NCI-H82 treated with DMSO at 0.1 percent for 48 hours (cell line): Measurements from ENCODE around the gene PCBP2.
"Not testable (repeated sequence)": the region's sequence is repeated elsewhere in the genome, so short reads cannot be mapped to it uniquely, and the experiment has no call there.

ENCODE experiments used
- DNase-seq: peaks from one replicate; lab custom pipeline; 2025; ENCODE audit not compliant: unreplicated experiment; lab: John Stamatoyannopoulos, UW

PCBP2 gene

DNA sequence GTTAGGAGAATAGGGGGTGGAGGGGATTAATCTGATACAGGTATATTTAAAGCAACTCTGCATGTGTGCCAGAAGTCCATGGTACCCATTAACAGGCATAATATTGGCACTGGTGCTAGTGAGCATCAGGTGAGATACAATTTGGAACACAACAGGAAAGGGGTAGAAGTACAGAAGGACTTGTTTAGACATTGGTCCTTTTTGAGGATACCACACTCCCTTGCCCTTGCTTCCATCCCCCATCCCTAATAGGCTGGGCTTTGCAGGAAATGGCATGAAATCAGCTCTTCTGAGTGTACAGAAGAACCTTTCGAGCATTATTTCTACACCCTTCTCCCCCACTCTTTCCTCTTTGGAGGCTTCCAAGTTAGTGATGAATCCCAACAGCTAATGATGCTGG, 16.4 kb downstream of the PCBP2 start:
- DNase-seq, result no peak

DNA sequence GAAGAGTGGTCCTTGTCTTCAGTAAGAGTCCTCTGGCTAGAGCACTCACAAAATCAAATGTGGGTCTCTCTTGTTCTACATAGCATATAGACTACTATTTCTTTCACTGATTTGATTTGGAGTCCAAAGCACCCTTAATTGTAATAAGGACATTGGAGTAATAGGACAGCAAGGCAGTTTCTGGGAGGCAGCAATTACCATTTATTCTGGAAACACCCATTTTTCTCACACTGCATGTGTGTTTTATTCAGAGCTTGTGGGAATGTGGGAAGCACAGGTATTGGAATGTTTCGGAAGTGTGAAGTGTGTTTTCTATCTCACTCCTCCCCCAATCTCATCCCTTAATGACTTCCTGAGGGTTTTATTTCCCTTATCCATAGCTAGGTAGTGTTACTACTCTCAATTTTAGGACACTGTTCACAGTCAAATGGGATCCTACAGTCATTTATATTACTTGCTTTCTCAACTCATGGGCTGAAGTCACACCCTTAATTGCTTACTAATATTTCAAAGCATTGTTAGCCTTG, 20.2 kb downstream of the PCBP2 start:
- no peak for DNase-seq

DNA sequence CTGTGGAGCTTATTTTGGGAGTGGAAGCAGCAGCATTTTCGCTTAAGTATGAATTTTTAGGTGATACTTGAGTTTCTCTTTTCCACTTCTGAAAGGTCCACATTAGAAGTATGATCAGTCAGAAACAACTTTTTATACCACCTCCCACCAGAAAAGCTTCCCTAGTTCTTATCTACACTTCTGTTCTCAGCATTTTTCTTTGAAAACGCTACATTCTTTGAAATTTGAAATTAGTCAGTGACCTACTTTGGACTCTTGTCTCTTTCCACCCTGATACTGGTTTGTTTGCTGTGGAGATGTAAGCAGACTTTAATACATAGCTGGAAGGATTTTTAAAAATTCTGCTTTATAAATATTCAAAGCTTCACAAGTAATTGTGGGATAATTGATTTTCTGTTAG, 22.2 kb downstream of the PCBP2 start:
- DNase-seq, result no peak

DNA sequence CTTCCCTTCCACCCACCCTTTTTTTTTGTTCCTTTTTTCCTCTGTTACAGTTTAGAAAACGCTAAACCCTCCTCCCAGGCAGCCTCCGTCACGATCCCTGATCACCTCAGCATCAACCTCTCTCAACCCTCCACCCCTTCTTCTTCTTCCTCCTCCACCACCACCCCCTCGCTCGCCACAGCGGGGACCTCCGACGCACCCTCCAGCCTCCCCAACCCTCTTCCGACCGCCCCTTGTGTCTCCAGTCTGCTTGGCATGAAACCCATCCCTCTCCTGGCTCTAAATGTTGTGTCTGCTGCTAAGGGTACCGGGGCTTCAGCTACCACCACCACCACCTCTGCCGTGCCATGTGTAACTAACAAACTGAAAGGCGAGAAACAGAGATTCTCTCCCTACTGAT, 22.9 kb downstream of the PCBP2 start:
- no peak for DNase-seq

DNA sequence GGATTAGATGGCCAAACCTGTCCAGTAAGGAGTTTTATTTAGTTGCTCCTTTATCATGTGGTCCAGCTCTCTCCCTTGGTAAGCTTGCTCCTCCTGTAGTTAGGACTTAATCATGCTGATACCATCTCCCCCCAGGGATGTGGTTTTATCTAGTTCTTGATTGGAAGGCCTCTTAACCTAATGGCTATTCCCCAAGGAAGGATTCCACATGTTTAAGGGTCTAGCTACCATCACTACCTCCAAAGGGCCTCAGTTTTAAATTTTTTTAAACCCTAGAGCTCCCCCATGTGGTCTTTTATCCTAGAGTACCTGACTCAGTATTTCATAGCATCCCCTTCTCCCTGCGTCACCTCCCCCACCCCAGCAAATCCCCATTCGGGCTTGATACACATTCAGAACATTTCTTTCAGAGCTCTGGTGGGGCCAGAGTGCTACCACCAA, 24.9 kb downstream of the PCBP2 start:
- DNase-seq, result peak; percentile 41

DNA sequence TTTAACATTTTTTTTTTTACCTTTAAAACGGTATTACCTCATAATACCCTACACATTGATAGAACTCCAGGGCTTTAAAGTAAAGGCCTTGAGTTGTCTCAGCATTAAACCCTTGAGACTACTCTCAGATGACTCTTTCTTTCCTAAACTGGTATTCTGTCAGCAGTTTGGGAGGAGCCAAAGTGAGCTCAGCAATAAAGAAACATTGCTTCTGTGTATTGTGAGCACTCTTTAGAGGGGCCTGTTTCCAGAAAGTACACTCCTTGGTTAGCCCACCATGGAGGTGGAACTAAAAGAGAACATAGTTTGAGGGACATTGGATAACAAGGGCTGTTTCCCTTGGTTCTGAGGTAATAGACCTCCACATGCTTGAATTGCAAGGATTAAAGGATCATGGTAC, 27.0 kb downstream of the PCBP2 start:
- DNase-seq, result no peak

DNA sequence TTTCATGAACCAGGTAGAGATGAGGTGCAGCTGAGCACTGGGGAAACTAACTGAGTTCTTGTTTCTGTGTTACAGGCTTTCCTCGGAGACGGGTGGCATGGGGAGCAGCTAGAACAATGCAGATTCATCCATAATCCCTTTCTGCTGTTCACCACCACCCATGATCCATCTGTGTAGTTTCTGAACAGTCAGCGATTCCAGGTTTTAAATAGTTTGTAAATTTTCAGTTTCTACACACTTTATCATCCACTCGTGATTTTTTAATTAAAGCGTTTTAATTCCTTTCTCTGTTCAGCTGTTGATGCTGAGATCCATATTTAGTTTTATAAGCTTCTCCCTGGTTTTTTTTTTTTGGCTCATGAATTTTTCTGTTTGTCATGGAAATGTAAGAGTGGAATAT, 27.4 kb downstream of the PCBP2 start:
- DNase-seq, result no peak

DNA sequence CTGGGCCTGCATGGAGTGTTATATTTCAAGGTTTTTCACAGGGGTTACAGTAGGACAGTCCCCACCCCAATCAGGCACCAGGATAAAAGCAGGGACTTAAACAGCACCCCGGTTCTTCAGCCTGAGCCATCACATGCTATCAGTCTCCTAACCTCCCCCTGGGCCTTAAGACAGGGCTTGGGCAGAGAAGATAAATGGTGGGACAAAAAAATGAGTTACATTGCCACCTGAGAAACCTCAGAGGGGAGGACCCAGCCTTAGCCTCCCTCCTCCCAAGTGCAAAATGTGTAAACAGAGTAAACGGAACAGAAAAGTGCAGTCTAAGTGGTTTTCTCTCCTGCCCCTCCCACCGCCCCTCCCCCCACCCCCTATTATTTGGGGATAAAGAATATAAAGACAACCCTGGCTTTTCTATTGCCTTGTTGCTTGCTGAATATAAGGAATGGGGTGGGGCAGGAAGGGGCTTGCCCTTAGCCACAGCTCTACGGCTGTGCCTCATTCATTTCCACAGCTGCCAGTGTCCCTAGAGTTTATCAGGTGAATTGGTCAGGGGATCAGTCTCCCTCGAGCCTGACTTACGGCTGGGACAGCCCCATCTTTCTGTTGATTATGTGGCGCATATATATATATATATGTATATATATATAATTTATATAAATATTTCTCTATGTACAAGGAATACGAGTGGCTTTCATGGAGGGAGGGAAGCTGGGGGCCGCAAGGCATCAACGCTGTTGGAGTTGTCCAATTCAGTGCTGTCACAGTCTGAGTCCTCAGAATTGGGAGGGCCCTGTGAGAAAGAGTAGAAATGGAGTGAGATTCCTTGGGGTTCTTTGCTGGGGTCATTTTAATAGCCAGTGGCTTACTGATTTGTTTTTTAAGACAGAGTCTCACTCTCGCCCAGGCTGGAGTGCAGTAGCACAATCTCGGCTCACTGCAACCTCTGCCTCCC, 28.9 kb downstream of the PCBP2 start:
- DNase-seq, result no peak

DNA sequence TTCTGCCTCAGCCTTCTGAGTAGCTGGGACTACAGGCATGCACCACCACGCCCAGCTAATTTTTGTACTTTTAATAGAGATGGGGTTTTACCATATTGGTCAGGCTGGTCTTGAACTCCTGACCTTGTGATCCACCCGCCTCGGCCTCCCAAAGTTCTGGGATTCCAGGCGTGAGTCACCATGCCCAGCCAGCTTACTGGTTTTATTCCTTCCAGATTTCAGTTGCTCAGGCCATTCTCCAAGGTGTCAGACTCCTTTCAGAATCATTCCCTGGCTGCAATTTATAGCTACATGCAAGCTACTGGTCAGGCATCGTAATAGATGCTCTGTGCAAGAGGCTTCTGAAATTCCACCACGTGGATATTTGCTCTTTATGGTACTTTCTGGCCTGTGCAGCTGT, 29.6 kb downstream of the PCBP2 start:
- DNase-seq, result not testable (repeated sequence)

DNA sequence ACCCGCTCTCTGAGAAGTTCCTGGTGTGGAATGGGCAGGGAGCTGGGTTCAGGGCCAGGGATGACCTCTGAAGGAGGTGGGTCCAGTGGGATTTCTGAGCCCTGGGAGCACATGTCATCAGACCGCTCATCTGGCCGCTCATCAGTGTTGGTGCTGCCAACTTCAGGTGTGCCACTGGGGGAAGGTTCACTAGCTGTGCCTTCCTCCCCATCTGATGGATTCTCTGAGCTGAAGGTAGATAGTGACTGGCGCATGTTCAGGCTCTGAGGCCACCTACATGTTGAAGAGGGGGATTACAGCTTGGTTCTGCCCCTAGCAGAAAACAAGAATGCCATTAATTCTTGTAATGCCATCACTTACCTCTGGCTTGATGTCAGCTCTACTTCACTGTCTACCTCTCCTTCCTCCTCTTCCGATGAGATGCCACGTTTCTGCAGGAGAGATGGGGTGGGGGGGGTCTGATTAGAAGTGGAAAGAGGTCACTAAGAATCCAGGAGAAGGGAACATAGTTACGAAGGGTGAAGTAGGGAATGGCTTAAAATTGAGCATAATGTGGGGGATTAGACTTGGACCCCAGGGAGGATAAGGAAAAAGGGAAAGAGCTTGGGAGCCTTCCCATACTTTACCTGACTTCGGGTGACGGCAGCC, 30.2 kb downstream of the PCBP2 start:
- DNase-seq, result no peak

DNA sequence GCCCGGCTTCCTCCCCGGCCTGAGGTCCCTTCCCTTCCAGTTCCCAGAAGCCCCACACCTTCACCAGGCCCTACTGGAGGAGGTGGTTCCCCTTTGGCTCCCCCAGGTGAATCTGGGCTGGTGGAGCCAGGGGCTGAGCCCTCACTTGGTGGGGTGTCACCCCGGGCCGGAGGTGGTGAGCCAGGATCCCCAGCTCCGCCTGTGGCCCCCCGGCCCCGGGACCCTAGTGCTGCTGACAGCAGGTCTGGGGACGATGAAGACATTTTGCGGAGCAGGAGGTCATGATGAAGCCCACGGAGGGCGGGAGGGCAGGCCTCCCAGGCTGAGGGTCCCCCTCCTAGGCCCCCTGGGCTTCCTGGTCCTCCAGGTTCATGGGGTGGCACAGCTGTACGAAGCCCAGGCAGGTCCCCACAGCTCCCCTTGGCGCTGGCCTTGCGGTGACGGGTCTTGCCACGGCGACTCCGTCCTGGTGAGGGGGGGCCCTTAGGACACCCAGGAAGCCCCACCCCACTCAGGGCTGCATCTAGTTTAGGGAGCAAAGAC, 30.8 kb downstream of the PCBP2 start:
- DNase-seq, result no peak

DNA sequence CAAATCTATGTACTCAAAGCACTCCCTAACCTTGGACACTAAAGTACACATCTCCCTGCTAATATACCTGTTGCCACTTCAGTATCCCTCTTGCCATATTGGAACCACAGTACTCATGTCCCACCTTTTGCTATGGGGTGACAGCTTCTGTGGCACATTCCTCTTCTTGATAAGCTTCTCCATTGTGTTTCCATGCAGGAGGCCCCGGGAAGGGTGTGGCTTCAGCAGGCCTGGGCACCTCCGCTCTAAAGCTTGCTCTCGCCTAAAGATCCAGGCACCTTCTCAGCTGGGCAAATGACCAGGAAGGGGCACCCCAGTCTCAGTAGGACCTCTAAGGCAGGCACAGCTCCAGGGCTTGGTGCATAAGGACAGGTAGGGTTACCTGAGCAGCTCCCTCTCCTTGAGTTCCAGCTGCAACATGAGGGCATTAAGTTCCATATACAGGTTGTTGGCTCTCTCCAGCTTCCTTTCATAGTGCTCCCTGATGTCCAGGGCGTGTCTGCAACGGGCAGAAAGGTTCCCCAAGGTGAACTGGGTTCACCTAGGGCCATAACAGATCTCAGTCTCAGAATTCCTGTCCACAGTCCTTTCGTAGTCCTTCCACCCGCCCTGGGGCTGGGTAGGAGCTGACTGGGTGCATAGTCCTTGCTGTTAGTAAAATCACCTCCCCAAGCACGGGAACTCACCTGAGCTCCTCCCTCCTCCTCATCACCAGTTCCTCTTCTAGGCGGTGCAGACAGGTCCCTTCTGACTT, 31.5 kb downstream of the PCBP2 start:
- DNase-seq, result no peak

DNA sequence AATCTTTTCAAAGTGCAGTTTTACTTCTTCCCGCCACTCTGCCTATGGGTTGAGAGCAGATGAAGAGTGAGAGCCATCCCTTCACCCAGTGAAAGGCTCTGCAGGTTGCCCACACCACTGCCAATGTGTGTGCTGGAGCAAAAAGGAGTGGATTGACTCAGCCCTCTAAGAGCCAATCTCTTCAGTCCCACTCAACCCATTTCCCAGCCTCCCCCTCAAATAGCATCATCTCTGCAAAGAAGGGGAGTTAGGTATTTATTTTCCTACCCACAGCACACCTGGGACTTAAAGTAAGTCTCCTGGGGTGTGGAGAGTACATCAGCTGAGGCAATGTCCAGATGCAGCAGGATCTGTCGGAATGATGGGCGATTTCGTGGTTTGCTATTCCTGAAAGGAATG, 32.1 kb downstream of the PCBP2 start:
- no peak for DNase-seq

DNA sequence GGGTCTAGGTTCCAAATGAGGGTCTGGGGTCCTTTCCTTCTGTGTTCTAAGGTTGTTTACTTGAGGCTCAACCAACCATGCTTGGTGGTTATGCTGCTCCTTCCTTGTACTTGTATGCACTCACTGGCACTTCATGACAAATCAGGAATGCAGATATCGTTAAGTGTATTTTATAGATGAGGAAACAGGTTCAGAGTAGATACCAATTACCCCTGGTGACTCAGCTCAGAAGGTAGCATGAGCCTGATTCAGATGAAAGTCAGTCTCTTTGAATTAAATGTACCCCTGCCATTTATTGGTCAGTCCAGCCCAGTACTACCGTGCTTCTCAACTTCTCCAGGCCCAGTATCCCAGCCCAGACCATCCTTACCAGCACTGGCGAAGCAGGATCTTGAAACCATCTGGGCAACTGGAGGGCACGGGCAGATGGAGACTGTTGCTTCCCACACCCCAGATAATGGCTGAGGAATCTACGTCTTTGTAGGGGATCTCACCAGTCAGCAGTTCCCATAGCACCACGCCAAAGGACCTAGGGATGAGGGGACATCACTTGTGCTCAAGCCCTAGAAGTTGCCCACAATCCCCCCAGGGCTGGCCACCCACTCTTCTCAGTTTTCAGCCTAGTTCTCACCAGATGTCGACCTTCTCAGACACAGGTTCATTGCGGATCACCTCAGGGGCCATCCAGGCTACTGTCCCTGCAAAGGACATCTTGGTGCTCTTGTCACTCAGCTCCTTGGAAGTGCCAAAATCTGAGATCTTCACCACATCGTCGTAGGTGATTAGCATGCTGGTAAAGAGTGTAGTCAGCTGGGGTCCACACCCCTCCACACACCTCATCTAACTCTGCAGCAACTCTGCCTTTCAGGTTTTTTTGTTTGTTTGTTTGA, 33.0 kb downstream of the PCBP2 start:
- DNase-seq, result no peak

DNA sequence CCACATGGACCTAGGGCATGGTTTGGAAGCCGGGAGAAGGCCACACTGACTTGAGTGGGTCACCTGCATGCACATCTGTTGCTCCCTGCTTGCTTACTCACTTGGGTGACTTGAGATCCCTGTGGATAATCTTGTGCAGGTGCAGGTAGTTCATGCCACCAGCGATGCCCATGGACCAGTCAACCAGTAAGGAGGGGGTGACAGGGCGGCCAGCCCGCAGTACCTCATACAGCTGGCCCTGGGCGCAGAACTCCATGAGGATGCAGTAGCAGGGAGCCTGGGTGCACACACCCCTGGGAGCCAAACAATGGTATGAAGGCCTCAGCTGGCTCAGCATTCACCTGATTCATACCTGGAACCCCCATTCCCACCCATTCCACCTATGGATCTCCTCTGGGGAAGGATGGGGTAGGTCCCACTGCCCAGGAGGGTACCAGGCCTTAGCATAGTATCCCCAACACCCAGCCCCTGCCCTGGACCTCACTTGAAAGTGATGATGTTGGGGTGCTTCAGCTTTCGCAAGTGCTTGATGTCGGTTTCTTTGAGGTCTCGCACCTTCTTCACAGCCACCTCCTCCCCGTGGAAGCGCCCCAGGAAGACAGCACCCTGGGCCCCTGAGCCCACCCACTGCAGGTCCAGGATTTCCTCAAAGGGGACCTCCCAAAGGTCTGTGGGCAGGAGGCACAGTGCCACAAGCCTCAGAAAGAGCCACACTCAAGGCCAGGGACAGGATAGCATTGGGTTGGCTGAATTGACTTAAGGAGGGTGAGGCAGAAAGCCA, 34.2 kb downstream of the PCBP2 start:
- no peak for DNase-seq

DNA sequence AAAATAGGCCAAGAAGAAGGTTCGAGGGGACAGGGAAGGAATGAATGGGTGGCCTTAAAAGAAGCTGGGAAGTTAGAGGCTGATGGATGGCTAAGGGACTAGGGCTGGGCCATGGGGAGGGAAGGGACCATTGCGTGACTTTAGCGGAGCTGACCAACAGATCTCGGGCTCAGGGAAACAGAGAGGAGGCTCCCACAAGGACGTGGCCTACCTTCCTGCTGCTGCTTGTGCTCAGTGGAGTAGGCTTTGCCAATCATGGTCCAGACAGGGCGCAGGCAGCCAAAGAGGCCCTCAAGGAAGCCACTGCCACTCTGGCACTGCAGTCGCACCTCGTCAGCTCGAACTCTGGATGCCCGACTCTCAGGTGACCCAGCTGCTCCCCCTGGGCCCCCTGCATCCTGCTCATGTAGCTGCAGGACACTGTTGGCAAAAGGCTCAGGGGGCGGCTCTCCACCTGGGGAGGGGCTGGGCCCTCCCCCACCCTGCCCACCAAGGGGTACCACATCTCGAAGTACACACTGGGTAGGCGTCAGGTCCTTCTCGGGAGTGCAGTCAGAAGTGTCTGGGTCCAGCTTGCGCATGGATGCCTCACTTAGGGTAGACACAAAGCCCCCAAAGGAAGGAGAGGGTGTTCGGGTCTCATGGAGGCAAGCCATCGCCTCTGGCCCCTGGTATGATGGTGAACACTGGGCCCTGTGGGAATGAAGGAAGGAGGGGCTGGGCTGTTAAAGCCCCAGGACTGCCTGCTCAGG, 35.0 kb downstream of the PCBP2 start:
- no peak for DNase-seq

DNA sequence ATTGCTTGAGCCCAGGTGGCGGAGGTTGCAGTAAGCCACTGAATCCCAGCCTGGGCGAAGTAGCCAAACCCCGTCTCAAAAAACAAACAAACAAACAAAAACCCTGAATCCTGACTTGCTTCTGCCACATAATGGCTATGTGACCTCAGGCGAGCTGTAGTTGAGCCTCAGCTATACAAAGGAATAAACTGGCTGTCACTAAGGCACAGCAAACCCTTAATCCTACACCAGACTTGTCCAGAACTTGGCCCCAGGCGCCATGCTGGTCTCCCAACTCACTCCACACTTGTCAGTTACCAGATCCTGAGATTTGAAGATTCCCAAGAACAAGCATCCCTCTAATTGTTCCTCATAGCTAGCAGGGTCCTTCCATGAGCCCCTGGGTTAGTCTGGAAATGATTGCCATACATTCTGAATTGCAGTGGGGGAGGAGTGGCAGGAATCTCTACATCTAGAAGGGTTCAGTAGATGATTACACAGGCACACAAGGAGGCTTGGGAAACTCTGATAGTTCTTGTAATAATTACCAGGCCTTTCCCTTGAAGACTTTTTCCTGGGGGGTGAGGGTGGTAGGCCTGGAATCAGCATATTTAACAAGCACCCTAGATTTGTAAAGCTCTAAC, 37.5 kb downstream of the PCBP2 start:
- no peak for DNase-seq

DNA sequence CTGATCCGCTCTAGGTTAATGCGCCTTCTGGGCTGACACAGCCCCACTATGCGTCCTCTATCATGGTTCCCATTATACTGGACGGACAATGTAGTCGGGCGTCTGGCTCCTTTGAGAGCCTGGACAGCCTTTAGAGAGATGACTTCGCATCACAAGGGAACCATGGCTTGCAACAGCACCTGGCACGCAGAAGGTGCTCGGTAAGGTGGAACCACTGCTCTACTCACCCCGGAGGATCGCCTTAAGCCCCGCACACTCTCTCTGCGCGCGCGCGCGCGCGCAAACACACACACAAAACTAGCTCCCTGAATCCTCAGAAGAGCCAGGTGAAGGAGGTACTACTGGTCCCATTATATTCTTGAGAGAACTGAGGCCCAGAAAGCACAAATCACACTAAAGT, 40.3 kb downstream of the PCBP2 start:
- DNase-seq, result no peak
